Esophagus mucosa (tissue), 1 donor: ENCODE results near the gene RAB1B. TPM values are rescaled to one million over a fixed set of nuclear protein-coding genes. Genes with fewer than 3 reads are reported as not detected.
"Not testable (repeated sequence)": the region's sequence is repeated elsewhere in the genome, so short reads cannot be mapped to it uniquely, and the experiment has no call there.

Source experiments
- ATAC-seq: fragments of 200-7000 bp; cut with Tn5 transposase; one replicate; pipeline ENCODE4 v1.9.1; 2020
- total RNA-seq: library from RNA; stranded (reverse); gene quantifications from one replicate; pipeline ENCODE4 v1.2.4, GENCODE V29; 2023
- donor health status: DM: yes; HTN: yes; CAD: no.

Gene RAB1B
- total RNA-seq, 1 donor from 2014 or later = 145 TPM

GRCh38 chr11:66239998-66240780, 28.2 kb upstream of the RAB1B start:
- ATAC-seq = no peak

- ATAC-seq = no peak
Observed at GRCh38 chr11:66240781-66241136, 27.7 kb upstream of the RAB1B start.

GRCh38 chr11:66242095-66242765, 26.2 kb upstream of the RAB1B start:
- ATAC-seq = no peak

- no peak for ATAC-seq
Observed at GRCh38 chr11:66243782-66244535, 24.5 kb upstream of the RAB1B start.

- ATAC-seq = no peak
Observed at GRCh38 chr11:66247295-66247694, 21.1 kb upstream of the RAB1B start.

- ATAC-seq = no peak
Observed at GRCh38 chr11:66247801-66248200, 20.6 kb upstream of the RAB1B start.

GRCh38 chr11:66248903-66249302, 19.5 kb upstream of the RAB1B start:
- ATAC-seq = no peak

- ATAC-seq = no peak
Observed at GRCh38 chr11:66251809-66252208, 16.6 kb upstream of the RAB1B start.

- not testable (repeated sequence) for ATAC-seq
Observed at GRCh38 chr11:66253081-66253480, 15.4 kb upstream of the RAB1B start.

GRCh38 chr11:66258473-66258893, 10.0 kb upstream of the RAB1B start:
- ATAC-seq = peak; percentile 1

GRCh38 chr11:66259225-66259624, 9.2 kb upstream of the RAB1B start:
- no peak for ATAC-seq

- no peak for ATAC-seq
Observed at GRCh38 chr11:66259956-66260355, 8.5 kb upstream of the RAB1B start.

- ATAC-seq = no peak
Observed at GRCh38 chr11:66261578-66261977, 6.9 kb upstream of the RAB1B start.

GRCh38 chr11:66262191-66262590, 6.2 kb upstream of the RAB1B start:
- no peak for ATAC-seq

GRCh38 chr11:66262696-66263095, 5.7 kb upstream of the RAB1B start:
- no peak for ATAC-seq

GRCh38 chr11:66263231-66263630, 5.2 kb upstream of the RAB1B start:
- no peak for ATAC-seq

GRCh38 chr11:66263785-66264184, 4.7 kb upstream of the RAB1B start:
- ATAC-seq = no peak

- no peak for ATAC-seq
Observed at GRCh38 chr11:66264383-66264782, 4.1 kb upstream of the RAB1B start.

GRCh38 chr11:66264914-66265313, 3.5 kb upstream of the RAB1B start:
- ATAC-seq = no peak

GRCh38 chr11:66265531-66266377, 2.7 kb upstream of the RAB1B start:
- ATAC-seq = no peak

- no peak for ATAC-seq
Observed at GRCh38 chr11:66266378-66267038, 1.9 kb upstream of the RAB1B start.

GRCh38 chr11:66267039-66267378, 1.4 kb upstream of the RAB1B start:
- ATAC-seq = no peak
